Uterus (tissue), 4 donors: ENCODE results near the gene GPATCH8. TPM values are rescaled to one million over a fixed set of nuclear protein-coding genes. Genes with fewer than 3 reads are reported as not detected.

Experiments used
- DNase-seq, 2 donors: peaks; one replicate each; pipeline ENCODE4 v3.0.0-alpha.2; 2019 to 2020
- H3K27ac ChIP-seq, 2 donors: fragments of 200-600 bp; sonication (generic); 1 replicate in 1 of 2; 2 replicates in 1 of 2; pipeline ENCODE4 v1.5.1; 2016 to 2018
- H3K27me3 ChIP-seq, 2 donors: fragments of 200-600 bp; sonication (generic); one replicate each; pipeline ENCODE4 v1.5.1; 2018 to 2019; ENCODE audit warnings: control low read depth in 1 of 2
- H3K36me3 ChIP-seq, 2 donors: fragments of 200-600 bp; sonication (generic); one replicate each; pipeline ENCODE4 v1.5.1; 2019; ENCODE audit warnings: control low read depth in 1 of 2
- H3K4me1 ChIP-seq, 2 donors: fragments of 200-600 bp; sonication (generic); one replicate each; pipeline ENCODE4 v1.5.1; 2018 to 2019; ENCODE audit warnings: control low read depth in 1 of 2
- H3K4me3 ChIP-seq, 2 donors: fragments of 200-600 bp; sonication (generic); 1 replicate in 1 of 2; 2 replicates in 1 of 2; pipeline ENCODE4 v1.5.1; 2018 to 2019; ENCODE audit warnings: mild to moderate bottlenecking in 1 of 2
- H3K9me3 ChIP-seq, 2 donors: fragments of 200-600 bp; sonication (generic); one replicate each; pipeline ENCODE4 v1.5.1; 2019; ENCODE audit warnings: control low read depth in 1 of 2
- POLR2A ChIP-seq, 2 donors: fragments of 450-650 bp; IDR thresholded peaks; one replicate each; pipeline ENCODE4 v1.6.1; 2016; ENCODE audit warnings: antibody characterized with exemption in 2 of 2, mild to moderate bottlenecking in 1 of 2, moderate library complexity in 1 of 2
- intact Hi-C: fragments of 100-400 bp; cut with DNase I; formaldehyde crosslinking; loops from one replicate; pipeline ENCODE4 v1.15.1; 2023; ENCODE audit warnings: low total_unique reads
- small RNA-seq: library from RNA; depleted of rRNA; stranded (forward); fragments of <200 nt; gene quantifications from one replicate; pipeline ENCODE3, GENCODE V24; 2016
- total RNA-seq, 4 donors: library from RNA; depleted of rRNA in 3 of 4; stranded (reverse); fragments of >200 nt in 3 of 4; gene quantifications; one replicate each; pipeline versions ENCODE4 v1.1.0 to v1.2.4, GENCODE V29; 2014 to 2023
- TF ChIP-seq, protein P1 (sequence below), 4 experiments: fragments of 200-600 bp in 2 of 4; fragments of 450-650 bp in 2 of 4; sonication (generic) in 2 of 4; IDR thresholded peaks; one replicate each; pipeline ENCODE4 v1.5.1; 2016 to 2019; ENCODE audit warnings: antibody characterized with exemption in 4 of 4, mild to moderate bottlenecking in 2 of 4, moderate library complexity in 1 of 4
- donor health status: DM: yes; HTN: yes; CAD: no.

GPATCH8 gene
- total RNA-seq, 4 donors from 2014 or later, result 26.9 to 90.0 (median 77.8) TPM

GRCh38 chr17:44349553-44350070 is 153.6 kb downstream of the GPATCH8 start:
- DNase-seq, result no peak
- intact Hi-C loops, result no loop called here
- H3K36me3 ChIP-seq, result no peaks in the 10 kb centered on the region

DNA sequence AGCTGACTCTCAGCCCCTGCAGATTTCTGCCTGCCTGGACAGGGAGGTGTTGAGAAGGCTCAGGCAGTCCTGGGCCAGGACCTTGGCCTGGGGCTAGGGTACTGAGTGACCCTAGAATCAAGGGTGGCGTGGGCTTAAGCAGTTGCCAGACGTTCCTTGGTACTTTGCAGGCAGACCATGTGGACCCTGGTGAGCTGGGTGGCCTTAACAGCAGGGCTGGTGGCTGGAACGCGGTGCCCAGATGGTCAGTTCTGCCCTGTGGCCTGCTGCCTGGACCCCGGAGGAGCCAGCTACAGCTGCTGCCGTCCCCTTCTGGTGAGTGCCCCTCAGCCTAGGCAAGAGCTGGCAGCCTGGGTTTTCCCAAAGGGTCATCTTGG is 154.2 kb downstream of the GPATCH8 start:
- Histone ChIP-seq H3K27me3 (no peaks in the 10 kb centered on the region), H3K4me3 (no peak overlapping the region), H3K36me3 (no peaks in the 10 kb centered on the region), H3K4me1 (no peaks in the 10 kb centered on the region), H3K9me3 (no peaks in the 10 kb centered on the region), H3K27ac (no peak overlapping the region)
- no peak for DNase-seq
- TF ChIP-seq, protein P1, sequence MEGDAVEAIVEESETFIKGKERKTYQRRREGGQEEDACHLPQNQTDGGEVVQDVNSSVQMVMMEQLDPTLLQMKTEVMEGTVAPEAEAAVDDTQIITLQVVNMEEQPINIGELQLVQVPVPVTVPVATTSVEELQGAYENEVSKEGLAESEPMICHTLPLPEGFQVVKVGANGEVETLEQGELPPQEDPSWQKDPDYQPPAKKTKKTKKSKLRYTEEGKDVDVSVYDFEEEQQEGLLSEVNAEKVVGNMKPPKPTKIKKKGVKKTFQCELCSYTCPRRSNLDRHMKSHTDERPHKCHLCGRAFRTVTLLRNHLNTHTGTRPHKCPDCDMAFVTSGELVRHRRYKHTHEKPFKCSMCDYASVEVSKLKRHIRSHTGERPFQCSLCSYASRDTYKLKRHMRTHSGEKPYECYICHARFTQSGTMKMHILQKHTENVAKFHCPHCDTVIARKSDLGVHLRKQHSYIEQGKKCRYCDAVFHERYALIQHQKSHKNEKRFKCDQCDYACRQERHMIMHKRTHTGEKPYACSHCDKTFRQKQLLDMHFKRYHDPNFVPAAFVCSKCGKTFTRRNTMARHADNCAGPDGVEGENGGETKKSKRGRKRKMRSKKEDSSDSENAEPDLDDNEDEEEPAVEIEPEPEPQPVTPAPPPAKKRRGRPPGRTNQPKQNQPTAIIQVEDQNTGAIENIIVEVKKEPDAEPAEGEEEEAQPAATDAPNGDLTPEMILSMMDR (IDR thresholded peaks at IDR 0.05), result no peak
- TF ChIP-seq POLR2A (IDR thresholded peaks at IDR 0.05), result no peak
- intact Hi-C loops, result no loop called here

More at GRCh38 chr17:44349553-44350070, 153.6 kb downstream of the GPATCH8 start:
- Histone ChIP-seq H3K4me3 (no peak overlapping the region), H3K27ac (no peak overlapping the region), H3K4me1 (no peaks in the 10 kb centered on the region), H3K27me3 (no peaks in the 10 kb centered on the region), H3K9me3 (no peaks in the 10 kb centered on the region)
- no peak for TF ChIP-seq POLR2A (IDR thresholded peaks at IDR 0.05)
- TF ChIP-seq, protein P1 (IDR thresholded peaks at IDR 0.05), result no peak

DNA sequence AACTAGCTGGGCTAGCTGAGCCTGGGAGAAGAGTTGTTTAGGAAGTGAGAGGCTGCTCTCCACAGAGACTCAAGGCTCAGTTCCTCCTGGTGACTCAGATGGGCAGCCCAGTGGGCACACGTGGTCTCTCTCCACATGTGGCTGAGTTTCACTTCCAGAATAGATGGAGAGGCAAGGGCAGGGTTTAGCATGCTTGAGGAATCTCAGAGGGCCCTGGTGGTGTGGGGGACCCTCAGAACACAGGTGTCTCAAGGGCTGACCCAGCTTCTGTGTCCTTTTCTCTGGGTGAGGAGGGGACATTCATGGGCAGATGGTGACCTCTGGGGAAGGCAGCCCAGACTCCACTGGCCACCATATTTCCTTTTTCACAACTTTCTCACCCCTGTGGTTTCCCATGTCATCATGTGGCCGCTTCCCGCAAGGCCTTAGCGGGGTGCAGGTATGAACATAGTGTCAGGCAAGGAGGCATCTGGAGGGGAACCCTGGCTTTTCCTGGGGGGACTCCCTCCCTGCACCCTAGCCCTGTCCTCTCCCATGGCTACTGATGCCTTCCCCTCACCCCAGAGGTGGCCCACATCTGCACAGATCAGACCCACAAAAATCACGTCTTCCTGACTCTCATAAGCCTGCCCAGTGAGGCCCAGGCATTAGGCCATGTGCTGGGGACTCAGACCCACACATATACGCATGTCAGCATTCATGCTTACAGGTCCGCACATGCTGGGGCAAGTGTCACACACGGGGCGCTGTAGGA is 154.8 kb downstream of the GPATCH8 start:
- H3K27me3 ChIP-seq, result no peaks in the 10 kb centered on the region
- no peak overlapping the region for H3K4me3 ChIP-seq
- H3K27ac ChIP-seq, result no peak overlapping the region
- intact Hi-C loops, result no loop called here
- no peak for TF ChIP-seq POLR2A (IDR thresholded peaks at IDR 0.05)
- TF ChIP-seq, protein P1 (IDR thresholded peaks at IDR 0.05), result no peak
- no peaks in the 10 kb centered on the region for H3K9me3 ChIP-seq
- H3K4me1 ChIP-seq, result no peaks in the 10 kb centered on the region
- no peaks in the 10 kb centered on the region for H3K36me3 ChIP-seq
- DNase-seq, result no peak

Small RNAs within 50 kb of the gene (small RNA-seq; reads per million reads assigned to genes)
- not detected for gene RN7SL258P

Other genes starting within 250 kb of the GPATCH8 start
- 1 to 10 TPM in 1 of 4 donors, not detected in 3; 8.4 TPM for gene SLC4A1, start 235.3 kb downstream of the GPATCH8 start, total RNA-seq
- under 1 TPM in 1 of 4 donors, not detected in 3; 0.69 TPM for gene RUNDC3A, start 194.8 kb downstream of the GPATCH8 start, total RNA-seq
- gene SLC25A39, start 178.6 kb downstream of the GPATCH8 start, total RNA-seq, result 10 to 100 TPM; 41.9 to 77.6 (median 50.7) TPM
- gene GRN, start 158.1 kb downstream of the GPATCH8 start, total RNA-seq, result 100 to 1,000 TPM; 101 to 178 (median 120) TPM
- gene FAM171A2, start 139.6 kb downstream of the GPATCH8 start, total RNA-seq, result 10 to 100 TPM in 3 of 4 donors, under 1 TPM in 1; 0.77 to 32.1 (median 14.2) TPM
- 1 to 10 TPM in 2 of 4 donors, not detected in 2; 7.4 to 7.7 TPM for gene ITGA2B, start 113.8 kb downstream of the GPATCH8 start, total RNA-seq
- gene FZD2, start 54.1 kb upstream of the GPATCH8 start, total RNA-seq, result 10 to 100 TPM in 2 of 4 donors, 1 to 10 TPM in 1, under 1 TPM in 1; 0.26 to 22.8 (median 9.0) TPM
- under 1 TPM in 1 of 4 donors, not detected in 3; 0.28 TPM for gene MEIOC, start 153.1 kb upstream of the GPATCH8 start, total RNA-seq
- 10 to 100 TPM in 3 of 4 donors, 1 to 10 TPM in 1; 5.3 to 30.7 (median 13.8) TPM for gene CCDC43, start 186.4 kb upstream of the GPATCH8 start, total RNA-seq
- 10 to 100 TPM in 1 of 4 donors, 1 to 10 TPM in 2, not detected in 1; 2.3 to 10.5 (median 9.3) TPM for gene DBF4B, start 205.3 kb upstream of the GPATCH8 start, total RNA-seq